Measurements from ENCODE around the gene FRMD5.
"Not testable (repeated sequence)": the region's sequence is repeated elsewhere in the genome, so short reads cannot be mapped to it uniquely, and the experiment has no call there.

Gene FRMD5

DNA sequence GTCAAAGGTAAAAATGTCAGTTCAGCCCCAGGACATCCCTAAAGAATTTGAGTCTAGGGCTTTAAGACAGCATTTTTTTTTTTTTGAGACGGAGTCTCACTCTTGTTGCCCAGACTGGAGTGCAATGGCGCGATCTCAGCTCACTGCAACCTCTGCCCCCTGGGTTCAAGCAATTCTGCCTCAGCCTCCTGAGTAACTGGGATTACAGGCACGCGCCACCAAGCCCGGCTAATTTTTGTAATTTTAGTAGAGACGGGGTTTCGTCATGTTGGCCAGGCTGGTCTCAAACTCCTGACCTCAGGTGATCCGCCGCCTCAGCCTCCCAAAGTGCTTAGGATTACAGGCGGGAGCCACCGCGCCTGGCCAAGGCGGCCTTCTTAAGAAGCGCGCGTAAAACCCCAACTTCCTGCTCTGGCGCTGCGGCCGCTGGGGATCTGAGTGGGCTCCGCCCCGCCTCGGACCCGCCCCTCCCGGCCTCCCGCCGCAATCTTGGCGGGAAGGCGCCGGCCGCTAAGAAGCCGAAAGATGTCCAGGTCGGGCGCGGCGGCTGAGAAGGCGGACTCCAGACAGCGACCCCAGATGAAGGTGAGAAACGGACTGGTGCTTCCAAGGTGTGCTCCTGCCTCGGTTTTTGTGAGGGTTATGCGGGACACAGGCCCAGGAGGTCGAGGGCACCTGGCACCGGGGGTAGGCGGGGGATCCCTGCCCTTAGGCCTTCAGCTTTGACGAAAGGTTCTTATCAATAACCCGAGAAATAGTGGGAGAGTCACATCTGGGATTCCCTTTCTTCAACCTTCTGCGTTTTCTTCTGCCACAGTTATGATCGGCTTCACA lies 368.3 kb downstream of the FRMD5 start, which contains the start of gene WDR76:
WDR76 (plus strand) TSS at position 495 of the 834 bp plus-strand sequence; CDS start at position 526, 31 bp downstream.
- peak; percentile 74 for DNase-seq

DNA sequence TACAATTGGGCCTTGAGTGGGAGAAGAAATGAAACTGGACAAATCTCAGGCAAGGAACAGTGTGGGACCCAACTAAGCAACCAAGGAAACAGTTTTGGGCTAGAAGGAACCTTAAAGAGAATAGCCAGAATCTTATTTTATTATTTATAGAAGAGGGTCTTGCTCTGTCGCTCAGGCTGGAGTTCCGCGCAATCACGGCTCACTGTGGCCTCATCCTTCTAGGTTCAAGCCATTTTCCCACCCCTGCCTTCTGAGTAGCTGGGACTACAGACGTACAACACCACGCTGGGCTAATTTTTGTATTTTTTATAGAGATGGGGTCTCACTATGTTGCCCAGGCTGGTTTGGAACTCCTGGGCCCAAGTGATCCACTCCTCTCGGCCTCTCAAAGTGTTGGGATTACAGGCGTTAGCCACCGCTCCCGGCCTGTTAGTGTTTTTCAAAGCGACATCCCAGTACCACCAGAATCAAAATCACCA lies 369.0 kb downstream of the FRMD5 start:
- DNase-seq = no peak

DNA sequence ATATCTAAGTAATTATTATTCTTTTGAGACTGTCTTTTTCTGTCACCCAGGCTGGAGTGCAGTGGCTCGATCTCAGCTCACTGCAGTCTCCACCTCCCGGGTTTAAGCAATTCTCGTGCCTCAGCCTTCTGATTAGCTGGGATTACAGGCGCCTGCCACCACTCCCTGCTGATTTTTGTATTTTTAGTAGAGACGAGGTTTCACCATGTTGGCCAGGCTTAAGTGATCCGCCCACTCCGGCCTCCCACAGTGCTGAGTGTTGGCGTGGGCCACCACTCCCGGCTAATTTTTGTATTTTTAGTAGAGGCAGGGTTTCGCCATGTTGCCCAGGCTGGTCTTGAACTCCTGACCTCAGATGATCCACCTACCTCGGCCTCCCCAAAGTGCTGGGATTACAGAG lies 369.8 kb downstream of the FRMD5 start:
- DNase-seq = not testable (repeated sequence)

DNA sequence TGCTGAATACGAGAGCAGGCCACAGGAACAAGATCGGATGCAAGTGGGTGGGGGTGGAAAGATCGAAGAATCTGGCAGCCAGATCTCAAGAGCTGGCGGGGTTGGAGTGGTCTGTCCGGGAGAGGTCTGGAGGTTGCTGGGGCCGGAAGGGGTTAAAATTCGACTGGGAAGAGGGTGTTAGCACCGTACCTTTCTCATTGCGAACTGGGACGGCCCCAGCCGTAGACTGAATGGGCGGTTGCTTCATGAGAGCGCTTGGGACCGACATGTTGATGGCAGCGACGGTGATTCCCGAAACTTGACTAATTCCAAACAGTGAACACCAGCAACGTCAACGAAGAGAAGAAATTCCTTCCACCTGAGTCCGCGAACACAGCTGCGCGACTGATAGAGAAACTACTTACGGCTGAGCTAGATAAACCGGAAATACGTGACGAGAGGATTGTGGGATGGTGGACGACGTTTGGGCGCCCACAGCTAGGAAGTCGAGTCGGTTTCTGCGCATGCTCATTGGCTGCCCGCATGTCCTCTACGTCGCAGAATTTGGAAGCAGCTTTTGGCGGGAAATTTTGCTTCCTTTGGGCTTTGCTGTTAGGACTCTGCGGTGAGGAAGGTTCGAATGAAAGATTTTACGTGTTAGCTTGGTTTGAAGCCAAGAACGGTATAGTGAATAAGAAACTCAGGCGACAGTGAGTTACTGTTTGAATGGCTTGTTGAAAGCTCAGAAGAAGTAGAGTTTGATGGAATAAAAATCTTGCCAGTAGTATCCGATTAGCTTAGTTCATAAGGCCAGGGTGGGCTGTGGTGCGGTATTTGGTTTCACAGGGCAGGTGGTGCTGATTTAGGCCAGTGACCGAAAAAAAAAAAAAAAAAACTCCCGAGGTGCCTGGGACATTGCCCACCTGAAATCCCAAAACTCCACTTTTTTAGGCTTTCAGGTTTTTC lies 370.5 kb downstream of the FRMD5 start, which contains the start of gene MFAP1:
MFAP1 (minus strand) TSS at position 389 of the 945 bp plus-strand sequence; CDS start at position 268, 121 bp downstream.
- DNase-seq = peak; percentile 96

DNA sequence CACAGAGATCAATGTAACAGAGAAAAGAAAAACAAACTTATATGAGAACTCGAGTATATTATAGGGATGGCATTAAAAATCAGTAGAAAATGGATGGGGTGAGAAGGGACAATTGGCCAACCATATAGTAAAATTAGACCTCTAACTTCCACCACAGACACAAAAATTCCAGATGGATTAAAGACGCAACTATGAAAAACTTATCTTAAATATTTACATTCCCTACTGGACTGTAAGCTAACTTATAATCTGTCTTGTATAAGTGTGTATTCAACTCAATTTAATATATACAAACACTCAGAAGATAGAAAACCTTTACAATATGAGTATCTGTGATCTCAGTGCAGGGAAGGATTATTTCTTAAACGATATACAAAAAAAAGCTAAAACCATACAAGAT lies 373.6 kb downstream of the FRMD5 start:
- no peak for DNase-seq

Measured in NCI-H2227 treated with DMSO at 0.1 percent for 48 hours (cell line).